ENCODE data around the gene FLT3LG. TPM values are rescaled to one million over a fixed set of nuclear protein-coding genes. Genes with fewer than 3 reads are reported as not detected.

FLT3LG gene
- total RNA-seq, 1 donor from 2014 or later: 3.0 TPM

GRCh38 chr19:49486710-49487276, 12.8 kb downstream of the FLT3LG start:
- H3K36me3 ChIP-seq (ENCODE audit: control insufficient read depth, insufficient read depth, low read length): peaks cover 11% of the 10 kb centered on the region
- H3K27me3 ChIP-seq (ENCODE audit: control insufficient read depth, insufficient read depth, low read length): no peaks in the 10 kb centered on the region
- H3K4me3 ChIP-seq (ENCODE audit: low read depth, low read length): no peak overlapping the region
- TF ChIP-seq CTCF (IDR thresholded peaks at IDR 0.05; ENCODE audit: insufficient read depth, low read length, poor library complexity, severe bottlenecking): no peak
- DNase-seq (ENCODE audit: low read depth): no peak

DNA sequence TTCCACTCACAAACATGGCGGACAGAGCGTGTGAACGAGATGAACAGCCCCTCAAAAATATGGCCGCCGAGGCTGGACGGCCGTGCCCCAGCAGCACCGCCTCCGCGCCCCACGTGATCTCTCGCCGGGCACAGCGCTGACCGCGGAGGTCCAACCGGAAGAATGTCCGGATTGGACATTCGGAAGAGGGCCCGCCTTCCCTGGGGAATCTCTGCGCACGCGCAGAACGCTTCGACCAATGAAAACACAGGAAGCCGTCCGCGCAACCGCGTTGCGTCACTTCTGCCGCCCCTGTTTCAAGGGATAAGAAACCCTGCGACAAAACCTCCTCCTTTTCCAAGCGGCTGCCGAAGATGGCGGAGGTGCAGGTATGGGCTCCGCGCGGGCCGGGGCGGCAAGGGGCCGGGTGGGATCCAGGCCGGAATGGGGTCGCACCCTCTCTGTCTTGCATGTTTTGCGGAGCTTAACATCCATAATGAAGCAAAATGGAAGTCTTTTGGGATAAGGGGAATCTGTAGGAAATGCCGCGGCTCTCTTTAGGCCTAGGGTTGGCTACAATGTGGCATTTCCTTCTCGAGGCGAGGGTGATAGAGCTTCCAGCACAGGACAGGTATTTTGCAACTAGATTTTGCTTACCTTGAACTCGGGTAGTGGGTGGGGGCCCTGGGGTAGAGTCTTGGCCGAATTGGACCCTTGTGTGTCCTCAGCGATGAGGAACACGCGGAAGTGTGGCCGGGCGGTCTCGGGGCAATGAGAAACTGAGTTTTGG, 13.4 kb downstream of the FLT3LG start, which contains the start of gene RPL13A:
Gene RPL13A, plus strand, starts transcription at position 332 of the 769 bp plus-strand sequence. Its CDS starts 22 bp downstream, at position 354.
- peak; percentile 91 for DNase-seq (ENCODE audit: low read depth)
- TF ChIP-seq CTCF (IDR thresholded peaks at IDR 0.05; ENCODE audit: insufficient read depth, low read length, poor library complexity, severe bottlenecking): no peak
- Histone ChIP-seq H3K27me3 (ENCODE audit: control insufficient read depth, insufficient read depth, low read length) (no peaks in the 10 kb centered on the region), H3K36me3 (ENCODE audit: control insufficient read depth, insufficient read depth, low read length) (peaks cover 11% of the 10 kb centered on the region), H3K4me3 (ENCODE audit: low read depth, low read length) (peak within 1 kb of the TSS; percentile 81)

GRCh38 chr19:49488046-49488862, 14.2 kb downstream of the FLT3LG start:
- no peak for TF ChIP-seq CTCF (IDR thresholded peaks at IDR 0.05; ENCODE audit: insufficient read depth, low read length, poor library complexity, severe bottlenecking)
- Histone ChIP-seq H3K4me3 (ENCODE audit: low read depth, low read length) (peak overlapping the region; percentile 81), H3K27me3 (ENCODE audit: control insufficient read depth, insufficient read depth, low read length) (no peaks in the 10 kb centered on the region), H3K36me3 (ENCODE audit: control insufficient read depth, insufficient read depth, low read length) (peaks cover 11% of the 10 kb centered on the region)
- no peak for DNase-seq (ENCODE audit: low read depth)

DNA sequence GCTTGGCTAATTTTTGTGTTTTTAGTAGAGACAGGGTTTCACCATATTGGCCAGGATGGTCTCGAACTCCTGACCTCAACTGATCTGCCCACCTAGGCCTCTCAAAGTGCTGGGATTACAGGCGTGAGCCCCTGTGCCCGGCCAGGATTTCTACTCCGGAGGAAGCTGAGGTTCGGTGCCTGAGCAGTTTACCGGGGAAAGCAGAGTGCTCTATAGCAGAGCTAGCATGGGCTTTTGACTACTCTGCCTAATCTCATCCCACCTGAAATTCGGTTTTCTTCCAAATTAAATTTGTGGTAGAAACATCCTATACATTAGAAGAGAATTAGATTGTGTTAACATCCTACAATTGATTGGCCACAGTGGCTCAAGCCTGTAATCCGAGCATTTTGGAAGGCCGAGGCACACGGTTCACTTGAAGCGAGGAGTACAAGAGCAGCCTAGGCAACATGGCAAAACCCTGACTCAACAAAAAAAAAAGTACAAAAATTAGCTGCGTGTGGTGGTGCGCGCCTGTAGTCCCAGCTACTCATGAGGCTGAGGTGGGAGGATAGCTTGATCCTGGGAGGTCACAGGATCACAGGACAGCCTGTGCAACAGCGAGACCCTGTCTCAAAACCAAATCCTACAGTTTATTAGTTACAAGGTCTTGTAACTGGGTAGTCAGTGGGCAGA, 15.0 kb downstream of the FLT3LG start:
- TF ChIP-seq CTCF (IDR thresholded peaks at IDR 0.05; ENCODE audit: insufficient read depth, low read length, poor library complexity, severe bottlenecking): no peak
- H3K36me3 ChIP-seq (ENCODE audit: control insufficient read depth, insufficient read depth, low read length): peaks cover 11% of the 10 kb centered on the region
- peak overlapping the region; percentile 81 for H3K4me3 ChIP-seq (ENCODE audit: low read depth, low read length)
- no peaks in the 10 kb centered on the region for H3K27me3 ChIP-seq (ENCODE audit: control insufficient read depth, insufficient read depth, low read length)
- DNase-seq (ENCODE audit: low read depth): no peak

GRCh38 chr19:49489601-49490167, 15.7 kb downstream of the FLT3LG start:
- H3K36me3 ChIP-seq (ENCODE audit: control insufficient read depth, insufficient read depth, low read length): peaks cover 11% of the 10 kb centered on the region
- peak overlapping the region; percentile 81 for H3K4me3 ChIP-seq (ENCODE audit: low read depth, low read length)
- no peaks in the 10 kb centered on the region for H3K27me3 ChIP-seq (ENCODE audit: control insufficient read depth, insufficient read depth, low read length)
- DNase-seq (ENCODE audit: low read depth): no peak
- TF ChIP-seq CTCF (IDR thresholded peaks at IDR 0.05; ENCODE audit: insufficient read depth, low read length, poor library complexity, severe bottlenecking): no peak
